ENCODE data around the gene SMIM41.
A peak's percentile ranks its signal among the peaks of the same experiment; 100 is the strongest.

The SMIM41 gene

GRCh38 chr12:52035926-52036325 is 43.6 kb upstream of the SMIM41 start:
- Histone ChIP-seq H3K4me3 (ENCODE audit: low read depth, low read length) (no peak overlapping the region), H3K9me3 (no peaks in the 10 kb centered on the region), H3K27me3 (no peaks in the 10 kb centered on the region), H3K36me3 (no peaks in the 10 kb centered on the region), H3K4me1 (peaks cover 11% of the 10 kb centered on the region)
- no peak for DNase-seq
- TF ChIP-seq CTCF (IDR thresholded peaks at IDR 0.05; ENCODE audit: low read depth, low read length) = no peak

- Histone ChIP-seq H3K4me3 (ENCODE audit: low read depth, low read length) (peak overlapping the region; percentile 46), H3K9me3 (no peaks in the 10 kb centered on the region), H3K27me3 (no peaks in the 10 kb centered on the region), H3K4me1 (peaks cover 17% of the 10 kb centered on the region), H3K36me3 (no peaks in the 10 kb centered on the region)
- peak; percentile 84 for DNase-seq
- no peak for TF ChIP-seq CTCF (IDR thresholded peaks at IDR 0.05; ENCODE audit: low read depth, low read length)
Observed at GRCh38 chr12:52036587-52037171, 42.8 kb upstream of the SMIM41 start.

GRCh38 chr12:52037248-52037861 is 42.1 kb upstream of the SMIM41 start:
- no peaks in the 10 kb centered on the region for H3K36me3 ChIP-seq
- no peaks in the 10 kb centered on the region for H3K9me3 ChIP-seq
- H3K4me3 ChIP-seq (ENCODE audit: low read depth, low read length) = peak overlapping the region; percentile 86
- DNase-seq = peak; percentile 54
- TF ChIP-seq CTCF (IDR thresholded peaks at IDR 0.05; ENCODE audit: low read depth, low read length) = peak; percentile 31; the same call in 1 of the 2 replicates
- H3K4me1 ChIP-seq = peaks cover 15% of the 10 kb centered on the region
- no peaks in the 10 kb centered on the region for H3K27me3 ChIP-seq

- Histone ChIP-seq H3K4me3 (ENCODE audit: low read depth, low read length) (peak overlapping the region; percentile 86), H3K36me3 (peaks cover 3% of the 10 kb centered on the region), H3K9me3 (no peaks in the 10 kb centered on the region), H3K27me3 (no peaks in the 10 kb centered on the region), H3K4me1 (peaks cover 13% of the 10 kb centered on the region)
- DNase-seq = no peak
- TF ChIP-seq CTCF (IDR thresholded peaks at IDR 0.05; ENCODE audit: low read depth, low read length) = no peak
Observed at GRCh38 chr12:52038447-52038846, 41.1 kb upstream of the SMIM41 start.

GRCh38 chr12:52041035-52041434 is 38.5 kb upstream of the SMIM41 start:
- no peak for DNase-seq
- no peak overlapping the region for H3K4me3 ChIP-seq (ENCODE audit: low read depth, low read length)
- H3K36me3 ChIP-seq = peaks cover 9% of the 10 kb centered on the region
- H3K27me3 ChIP-seq = no peaks in the 10 kb centered on the region
- H3K4me1 ChIP-seq = peaks cover 11% of the 10 kb centered on the region
- H3K9me3 ChIP-seq = no peaks in the 10 kb centered on the region
- TF ChIP-seq CTCF (IDR thresholded peaks at IDR 0.05; ENCODE audit: low read depth, low read length) = no peak

- Histone ChIP-seq H3K9me3 (no peaks in the 10 kb centered on the region), H3K36me3 (peaks cover 9% of the 10 kb centered on the region), H3K4me3 (ENCODE audit: low read depth, low read length) (no peak overlapping the region), H3K27me3 (no peaks in the 10 kb centered on the region), H3K4me1 (peaks cover 8% of the 10 kb centered on the region)
- peak; percentile 66 for DNase-seq
- TF ChIP-seq CTCF (IDR thresholded peaks at IDR 0.05; ENCODE audit: low read depth, low read length) = no peak
Observed at GRCh38 chr12:52041695-52042123, 37.8 kb upstream of the SMIM41 start.
